HG02763 (cell line): ENCODE results near the gene EMD.

Experiments used
- ATAC-seq: cut with Tn5 transposase; IDR thresholded peaks from one replicate; pipeline ENCODE4 v1.9.1; 2021; ENCODE audit warnings: mild to moderate bottlenecking, moderate library complexity; ENCODE audit not compliant: unreplicated experiment

The EMD gene

DNA sequence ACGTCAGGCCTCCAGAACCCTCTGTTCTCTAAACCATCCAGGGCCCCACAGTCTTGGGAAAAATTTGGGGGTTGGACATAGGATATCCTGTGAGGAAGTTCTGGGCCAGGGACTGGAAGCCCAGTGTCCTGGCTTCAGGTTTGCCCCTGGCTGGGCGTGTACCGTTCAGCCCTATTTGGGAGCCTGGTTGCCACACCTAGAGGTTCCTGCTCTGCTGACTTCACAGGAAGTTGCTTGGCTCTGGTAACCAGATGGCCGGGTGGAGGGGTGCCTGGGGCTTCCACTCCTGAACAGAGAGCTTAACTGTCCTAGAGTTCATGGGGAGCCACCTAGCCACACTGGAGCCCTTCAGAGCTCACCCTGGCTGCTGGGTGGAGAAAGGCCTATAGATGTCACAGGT, 33.4 kb downstream of the EMD start:
- no peak for ATAC-seq

- ATAC-seq = no peak
Measured at GRCh38 chrX:154413142-154413541, 34.0 kb downstream of the EMD start.

GRCh38 chrX:154417157-154417556, 38.1 kb downstream of the EMD start:
- ATAC-seq = no peak

- ATAC-seq = no peak
Measured at GRCh38 chrX:154419189-154419588, 40.1 kb downstream of the EMD start.

GRCh38 chrX:154419688-154420401, 40.8 kb downstream of the EMD start:
- no peak for ATAC-seq

DNA sequence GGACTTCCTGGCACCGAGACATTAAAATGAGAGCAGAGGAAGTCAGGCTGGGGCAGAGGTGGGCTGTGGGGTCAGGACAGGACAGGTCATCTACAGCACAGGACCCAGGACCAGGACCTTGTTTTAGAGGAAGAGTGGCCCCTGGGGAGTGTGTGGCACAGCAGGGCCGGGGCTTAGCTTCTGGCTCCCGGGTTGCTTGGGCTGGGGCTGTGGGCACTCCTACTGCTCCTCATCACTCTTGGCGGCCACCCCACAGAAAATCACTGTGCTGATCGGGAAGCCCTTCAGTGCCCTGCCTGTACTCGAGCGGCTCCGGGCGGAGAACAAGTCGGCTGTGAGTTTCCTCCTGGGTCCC, 41.3 kb downstream of the EMD start:
- no peak for ATAC-seq

- no peak for ATAC-seq
Measured at GRCh38 chrX:154426916-154427770, 48.0 kb downstream of the EMD start.

GRCh38 chrX:154428176-154429171, 49.4 kb downstream of the EMD start, which contains the start of gene ATP6AP1:
Gene ATP6AP1, plus strand, starts transcription at chrX:154428677. Its CDS starts 16 bp downstream, at chrX:154428693.
- ATAC-seq = peak; percentile 95

DNA sequence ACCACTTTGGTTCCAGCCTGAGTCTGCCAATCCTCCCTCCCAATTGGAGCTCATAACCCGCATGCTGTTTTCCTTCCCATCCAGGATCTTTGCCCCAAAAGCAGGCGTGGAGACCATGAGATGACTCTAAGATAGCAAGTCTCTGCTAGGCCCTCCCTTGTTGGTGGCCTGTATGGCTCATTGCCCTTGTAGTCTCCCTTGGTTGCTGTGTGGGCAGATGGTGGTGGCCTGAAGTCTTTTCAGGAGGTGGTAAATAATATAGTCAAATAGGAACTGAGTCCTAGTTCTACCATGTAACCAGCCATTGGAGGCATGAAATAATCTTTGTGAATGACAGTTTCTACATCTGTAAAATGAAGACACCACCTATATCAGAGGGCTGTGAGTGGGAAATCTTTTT, 50.6 kb downstream of the EMD start:
- no peak for ATAC-seq

DNA sequence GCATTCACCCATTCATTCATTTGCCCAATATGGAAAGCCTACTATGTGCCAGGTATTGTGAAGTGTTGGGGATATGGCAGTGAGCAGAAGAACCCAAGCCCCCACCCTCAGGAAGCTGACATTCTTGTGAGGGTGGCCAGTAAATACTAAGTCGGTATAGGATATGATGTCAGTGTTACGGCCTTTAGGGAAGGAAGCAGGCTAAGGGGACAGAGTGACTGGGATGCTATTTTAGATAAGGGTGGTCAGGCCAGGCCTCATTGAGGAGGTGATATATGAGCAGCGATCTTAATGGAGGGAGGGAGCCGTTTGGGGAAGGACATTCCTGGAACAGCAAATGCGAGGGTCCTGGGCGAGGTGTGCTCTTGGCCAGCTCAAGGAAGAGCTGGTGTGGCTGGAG, 51.4 kb downstream of the EMD start:
- ATAC-seq = no peak

DNA sequence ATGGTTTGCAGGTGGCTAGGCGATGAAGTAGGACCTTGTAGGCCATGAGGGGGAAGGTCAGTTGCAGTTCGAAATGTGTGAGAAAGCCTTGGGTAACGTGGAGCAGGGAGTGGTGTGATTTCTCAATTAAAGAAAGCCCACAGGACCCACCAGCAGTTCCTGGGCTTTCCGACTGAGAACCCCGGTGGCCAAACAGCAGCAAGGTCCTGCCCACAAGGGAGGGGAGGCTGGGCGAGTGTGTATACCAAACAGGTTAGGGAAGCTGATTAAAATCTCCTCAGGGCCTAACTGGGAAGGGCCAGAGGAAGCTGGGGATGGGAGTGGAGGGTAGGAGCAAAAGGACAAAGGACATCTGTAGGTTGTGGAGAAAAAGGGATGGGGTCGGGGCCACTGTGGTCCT, 51.8 kb downstream of the EMD start:
- no peak for ATAC-seq
